HepG2 (cell line): ENCODE data around the gene PRIMA1. TPM values are rescaled to one million over a fixed set of nuclear protein-coding genes. Genes with fewer than 3 reads are reported as not detected.

Experiments used
- ATAC-seq: fragments of 200-7000 bp; cut with Tn5 transposase; 3 replicates; pipeline ENCODE4 v1.9.1; 2020; ENCODE audit warnings: mild to moderate bottlenecking, moderate library complexity
- BruUV-seq: library from RNA; stranded (reverse); fragments of 400-500 nt; replicated peaks from 2 replicates; lab custom pipeline; 2021; lab: Mats Ljungman, UMichigan
- CTCF ChIA-PET: fragments of 300-600 bp; formaldehyde crosslinking; extraction: SDS; loops from one replicate; lab custom pipeline; 2021; ENCODE audit warnings: low total read pairs, inconsistent platforms, low intra/inter-chr PET ratio; lab: Yijun Ruan, JAX
- POLR2A ChIA-PET: fragments of 350-600 bp; sonication (Branson Sonifier 250); formaldehyde crosslinking; loops from one replicate; lab custom pipeline; 2020; ENCODE audit warnings: antibody characterized with exemption, inconsistent platforms; lab: Yijun Ruan, JAX
- DNase-seq: peaks from one replicate; pipeline ENCODE4 v3.0.0-alpha.2; 2015; ENCODE audit warnings: low spot score
- FAIRE-seq: peaks from 3 replicates; lab custom pipeline; 2011; peaks lifted over from hg19 to GRCh38; lab: Jason Lieb, UNC
- H2AFZ ChIP-seq: one replicate; pipeline ENCODE4 v1.6.1; 2011; ENCODE audit warnings: low read length, inconsistent platforms
- H3K27ac ChIP-seq: fragments of 300-600 bp; 3 replicates; pipeline ENCODE4 v1.8.0; 2011; ENCODE audit warnings: mixed run types, mild to moderate bottlenecking, mixed read lengths, low read length, inconsistent platforms; ENCODE audit not compliant: insufficient read depth; ENCODE audit errors: extremely low read length
- H3K27me3 ChIP-seq, 2 experiments: fragments of 200-600 bp in 1 of 2; 2 replicates in 1 of 2; 3 replicates in 1 of 2; pipeline versions ENCODE4 v1.6.0 to v1.8.0; 2011; ENCODE audit warnings: low read length in 2 of 2, mild to moderate bottlenecking in 2 of 2, moderate library complexity in 2 of 2, inconsistent platforms in 1 of 2; ENCODE audit not compliant: insufficient read depth in 2 of 2, control insufficient read depth in 1 of 2
- H3K36me3 ChIP-seq, 2 experiments: fragments of 200-600 bp in 1 of 2; replicated peaks in 1 of 2; 2 replicates in 1 of 2; 3 replicates in 1 of 2; pipeline versions ENCODE4 v1.5.1 to v1.8.0; 2011; ENCODE audit warnings: low read length in 2 of 2, inconsistent platforms in 1 of 2; ENCODE audit not compliant: insufficient read depth in 2 of 2, control insufficient read depth in 1 of 2
- H3K4me1 ChIP-seq: 2 replicates; pipeline ENCODE4 v1.5.1; 2012; ENCODE audit warnings: low read length, inconsistent platforms; ENCODE audit not compliant: insufficient read depth
- H3K4me2 ChIP-seq: 2 replicates; pipeline ENCODE4 v1.6.0; 2011; ENCODE audit warnings: low read depth, low read length, inconsistent platforms
- H3K4me3 ChIP-seq, 3 experiments: fragments of 200-600 bp in 1 of 3; sonication (generic), shearing (Covaris generic) in 1 of 3; replicated peaks in 1 of 3; 2 replicates each; pipeline ENCODE4 v1.5.1; 2011 to 2016; ENCODE audit warnings: low read length in 3 of 3, inconsistent platforms in 2 of 3, low read depth in 2 of 3, mild to moderate bottlenecking in 2 of 3, control low read depth in 1 of 3, mixed read lengths in 1 of 3; ENCODE audit not compliant: insufficient read depth in 1 of 3
- H3K79me2 ChIP-seq: one replicate; pipeline ENCODE4 v1.6.1; 2011; ENCODE audit warnings: low read length, inconsistent platforms; ENCODE audit not compliant: insufficient read depth
- H3K9ac ChIP-seq: 2 replicates; pipeline ENCODE4 v1.6.0; 2011; ENCODE audit warnings: mild to moderate bottlenecking, low read depth, low read length, inconsistent platforms; ENCODE audit not compliant: insufficient read depth
- H3K9me3 ChIP-seq: 2 replicates; pipeline ENCODE4 v1.5.1; 2012; ENCODE audit warnings: mild to moderate bottlenecking, low read length
- H4K20me1 ChIP-seq: 2 replicates; pipeline ENCODE4 v1.6.0; 2011; ENCODE audit warnings: inconsistent platforms, mild to moderate bottlenecking, low read length, moderate library complexity; ENCODE audit not compliant: insufficient read depth
- GABPA ChIP-seq, 2 experiments: IDR thresholded peaks; 2 replicates each; pipeline ENCODE4 v1.6.1; 2011 to 2016; ENCODE audit warnings: low read depth in 2 of 2, low read length in 1 of 2, missing biosample characterization in 1 of 2, missing genetic modification characterization in 1 of 2
- HNF1A ChIP-seq, 2 experiments: sonication (generic) in 1 of 2; formaldehyde crosslinking in 1 of 2; IDR thresholded peaks; 2 replicates each; pipeline versions ENCODE4 v1.4.0 to v1.6.1; 2016 to 2020; ENCODE audit warnings: borderline replicate concordance in 1 of 2, low read depth in 1 of 2, mild to moderate bottlenecking in 1 of 2, missing genetic modification reagents in 1 of 2
- HNF4A ChIP-seq: sonication (generic); formaldehyde crosslinking; IDR thresholded peaks from 2 replicates; pipeline ENCODE4 v1.4.0; 2020; ENCODE audit warnings: missing genetic modification reagents
- KLF16 ChIP-seq, 2 experiments: sonication (generic) in 1 of 2; formaldehyde crosslinking in 1 of 2; IDR thresholded peaks; 2 replicates each; pipeline versions ENCODE4 v1.6.1 to v1.8.0; 2016 to 2023; ENCODE audit warnings: missing genetic modification reagents in 2 of 2, missing compliant biosample characterization in 1 of 2
- POLR2AphosphoS5 ChIP-seq: IDR thresholded peaks from 2 replicates; pipeline ENCODE4 v1.6.1; 2012; ENCODE audit warnings: low read depth, low read length
- RAD21 ChIP-seq: fragments of 450-650 bp; formaldehyde crosslinking; IDR thresholded peaks from 2 replicates; pipeline ENCODE4 v1.5.0; 2020; ENCODE audit warnings: mild to moderate bottlenecking
- REST ChIP-seq, 2 experiments: IDR thresholded peaks; 2 replicates each; pipeline ENCODE4 v1.6.1; 2011 to 2012; ENCODE audit warnings: low read length in 2 of 2, borderline replicate concordance in 1 of 2, low read depth in 1 of 2, mild to moderate bottlenecking in 1 of 2, moderate library complexity in 1 of 2
- TRAFD1 ChIP-seq: sonication (generic); formaldehyde crosslinking; IDR thresholded peaks from 2 replicates; pipeline ENCODE4 v1.5.1; 2020; ENCODE audit warnings: missing genetic modification reagents, mild to moderate bottlenecking, borderline replicate concordance
- ZNF251 ChIP-seq: sonication (generic); formaldehyde crosslinking; IDR thresholded peaks from 2 replicates; pipeline ENCODE4 v1.9.0; 2021; ENCODE audit warnings: mild to moderate bottlenecking, missing genetic modification reagents
- ZNF3 ChIP-seq: IDR thresholded peaks from 2 replicates; pipeline ENCODE4 v1.7.0; 2017; ENCODE audit warnings: inconsistent platforms
- ZSCAN30 ChIP-seq: sonication (generic); formaldehyde crosslinking; IDR thresholded peaks from 2 replicates; pipeline ENCODE4 v1.5.0; 2020; ENCODE audit warnings: mild to moderate bottlenecking, missing genetic modification reagents
- WGBS: methylation state at CpG from one replicate; pipeline ENCODE4 v1.1.6; 2017; ENCODE audit warnings: low lambda C conversion rate; 5-methylcytosine and 5-hydroxymethylcytosine counted together
- in situ Hi-C: cut with HindIII; loops from 2 replicates; pipeline ENCODE4 v1.10.0; 2017; ENCODE audit warnings: low pct_unique_long_range_greater_than_20kb; ENCODE audit not compliant: extremely low pct_ligation_motif_present
- intact Hi-C: fragments of 100-400 bp; cut with micrococcal nuclease; formaldehyde crosslinking; loops from one replicate; pipeline ENCODE4 v1.10.0; 2022; ENCODE audit not compliant: unreplicated experiment
- polyA plus RNA-seq, 8 experiments: library from polyadenylated mRNA; depleted of rRNA in 3 of 8; stranded (reverse) in 7 of 8; unstranded in 1 of 8; fragments of >200 nt; fragmentation: Illumina TruSeq in 4 of 8; extraction: Trizol in 4 of 8; gene quantifications; 2 replicates each; pipeline versions ENCODE4 v1.2.1 to v1.2.3, GENCODE V29; 2011 to 2016; ENCODE audit warnings: low read depth in 4 of 8, missing spikeins in 1 of 8, mixed read lengths in 1 of 8; ENCODE audit not compliant: insufficient read depth in 1 of 8
- total RNA-seq, 5 experiments: library from RNA; depleted of rRNA; stranded (reverse); fragments of >200 nt; fragmentation: Illumina TruSeq; extraction: Trizol; gene quantifications; 2 replicates each; pipeline ENCODE4 v1.2.3, GENCODE V29; 2016; ENCODE audit warnings: low read depth in 1 of 5

The PRIMA1 gene
- total and polyA plus RNA-seq, 2 of the 13 experiments (the other 11 are each of a cell fraction or from before 2014, with no cell fraction given), result 2.4 to 3.2 TPM

- H3K36me3 ChIP-seq, result no peaks in the 10 kb centered on the region
- H4K20me1 ChIP-seq, result no peaks in the 10 kb centered on the region
- in situ Hi-C loops, result no loop called here
- DNase-seq, result peak; percentile 65
- H3K4me1 ChIP-seq, result peaks cover 53% of the 10 kb centered on the region
- no TSS peak for BruUV-seq
- POLR2A ChIA-PET, result interaction anchor here (1.3 to 1.5 kb wide), 3 partner anchors 9 to 20 kb away, joined by 3 to 6 read pairs (median 5); partner anchors contain the start of gene PRIMA1
- H3K9me3 ChIP-seq, result no peaks in the 10 kb centered on the region
- intact Hi-C loops, result no loop called here
- peak overlapping the region; percentile 88 for H3K4me2 ChIP-seq
- no peaks in the 10 kb centered on the region for H3K79me2 ChIP-seq
- H3K27me3 ChIP-seq, result no peaks in the 10 kb centered on the region
- H2AFZ ChIP-seq, result peak overlapping the region; percentile 67
- CTCF ChIA-PET, result interaction anchor here (1.3 kb wide), 1 partner anchor 63 kb away, joined by 3 read pairs; no protein-coding TSS in a partner anchor
- WGBS, result 0% methylated on average over 8 of the region's 8 CpGs
- peak; percentile 55 for FAIRE-seq
- ATAC-seq, result peak; percentile 88
- H3K9ac ChIP-seq, result peak overlapping the region; percentile 43
- peak overlapping the region; percentile 69 for H3K27ac ChIP-seq
- H3K4me3 ChIP-seq, result peak overlapping the region in 2 of 3 experiments; percentile 9 to 32; a peak in 2 of 6 replicates
- TF ChIP-seq HNF4A (CRISPR knock-in tag) (peak; percentile 71), TRAFD1 (CRISPR knock-in tag) (no peak; the same call in 1 of the 2 replicates), POLR2AphosphoS5 (0 out of 2 replicates have a peak, but pooled peaks have one; percentile 29), REST (IDR thresholded peaks at IDR 0.05; ENCODE audit: borderline replicate concordance in 1 of 2, low read depth in 1 of 2, low read length in 2 of 2) (no peak), ZNF3 (peak; percentile 97), GABPA (IDR thresholded peaks at IDR 0.05; ENCODE audit: low read depth, low read length) (peak; percentile 64), GABPA (CRISPR knock-in tag; IDR thresholded peaks at IDR 0.05; ENCODE audit: low read depth) (peak; percentile 93), KLF16 (CRISPR knock-in tag; IDR thresholded peaks at IDR 0.05) (0 out of 4 replicates have a peak, but pooled peaks of 1 of the 2 experiments have one; percentile 12), HNF1A (IDR thresholded peaks at IDR 0.05; ENCODE audit: low read depth) (no peak), HNF1A (CRISPR knock-in tag; IDR thresholded peaks at IDR 0.05; ENCODE audit: borderline replicate concordance) (0 out of 2 replicates have a peak, but pooled peaks have one; percentile 32), ZSCAN30 (CRISPR knock-in tag) (no peak), ZNF251 (CRISPR knock-in tag) (0 out of 2 replicates have a peak, but pooled peaks have one; percentile 24), RAD21 (CRISPR knock-in tag) (no peak)
Observed at GRCh38 chr14:93799989-93800921, 12.0 kb upstream of the PRIMA1 start.
